B cell (primary cell): Measurements from ENCODE around the gene EXOC3L2. TPM values are rescaled to one million over a fixed set of nuclear protein-coding genes. Genes with fewer than 3 reads are reported as not detected.

Experiments
- ATAC-seq: fragments of 200-7000 bp; cut with Tn5 transposase; one replicate; pipeline ENCODE4 v1.10.0; 2021; ENCODE audit warnings: low read depth, mild to moderate bottlenecking, moderate number of reproducible peaks, moderate library complexity
- CTCF ChIA-PET: fragments of 350-600 bp; sonication (Branson Sonifier 250); formaldehyde crosslinking; loops from one replicate; lab custom pipeline; 2021; ENCODE audit warnings: antibody characterized with exemption, inconsistent platforms; lab: Charles Lee
- POLR2A ChIA-PET: fragments of 350-600 bp; sonication (Branson Sonifier 250); formaldehyde crosslinking; loops from one replicate; lab custom pipeline; 2021; ENCODE audit warnings: antibody characterized with exemption; lab: Charles Lee
- DNase-seq: peaks from one replicate; pipeline ENCODE4 v3.0.0; 2013
- H2AFZ ChIP-seq: 2 replicates; pipeline ENCODE4 v1.6.1; 2012; ENCODE audit warnings: mild to moderate bottlenecking, low read depth, low read length; ENCODE audit not compliant: insufficient read depth, poor library complexity, severe bottlenecking
- H3K27ac ChIP-seq, 2 donors: 1 replicate in 1 of 2; 2 replicates in 1 of 2; pipeline ENCODE4 v1.5.1; 2012 to 2013; ENCODE audit warnings: low read length in 2 of 2, mild to moderate bottlenecking in 2 of 2, moderate library complexity in 1 of 2
- H3K27me3 ChIP-seq, 4 experiments: fragments of 200-600 bp in 1 of 4; sonication (generic) in 1 of 4; replicated peaks in 1 of 4; 1 replicate in 2 of 4; 2 replicates in 2 of 4; pipeline versions ENCODE4 v1.6.1 to v1.7.0; 2013 to 2016; ENCODE audit warnings: low read length in 3 of 4, mild to moderate bottlenecking in 2 of 4, mixed read lengths in 1 of 4, moderate library complexity in 1 of 4; ENCODE audit not compliant: insufficient read depth in 4 of 4, control insufficient read depth in 3 of 4; ENCODE audit errors: control extremely low read depth in 1 of 4
- H3K36me3 ChIP-seq, 2 experiments: replicated peaks in 1 of 2; 1 replicate in 1 of 2; 2 replicates in 1 of 2; pipeline versions ENCODE4 v1.6.1 to v1.7.1; 2013; ENCODE audit warnings: low read length in 1 of 2; ENCODE audit not compliant: insufficient read depth in 2 of 2, control insufficient read depth in 1 of 2; ENCODE audit errors: control extremely low read depth in 1 of 2, extremely low read depth in 1 of 2
- H3K4me1 ChIP-seq, 2 donors: fragments of 200-600 bp in 1 of 2; sonication (generic) in 1 of 2; 1 replicate in 1 of 2; 2 replicates in 1 of 2; pipeline versions ENCODE4 v1.5.1 to v1.6.1; 2013 to 2017; ENCODE audit warnings: low read length in 2 of 2; ENCODE audit not compliant: control insufficient read depth in 2 of 2, insufficient read depth in 2 of 2
- H3K4me2 ChIP-seq: replicated peaks from 2 replicates; pipeline ENCODE3; 2012; ENCODE audit warnings: mild to moderate bottlenecking, low read depth, low read length; ENCODE audit not compliant: poor library complexity, severe bottlenecking
- H3K4me3 ChIP-seq, 5 experiments: fragments of 200-600 bp in 1 of 5; sonication (generic) in 1 of 5; 1 replicate in 3 of 5; 2 replicates in 2 of 5; pipeline versions ENCODE4 v1.5.1 to v1.7.0; 2011 to 2016; ENCODE audit warnings: low read length in 4 of 5, mild to moderate bottlenecking in 4 of 5, low read depth in 2 of 5, control low read depth in 1 of 5, moderate library complexity in 1 of 5; ENCODE audit not compliant: insufficient read depth in 1 of 5; ENCODE audit errors: control extremely low read depth in 1 of 5, extremely low read depth in 1 of 5
- H3K79me2 ChIP-seq: fragments of 200-600 bp; sonication (generic); one replicate; pipeline ENCODE4 v1.6.0; 2016; ENCODE audit warnings: low read length; ENCODE audit not compliant: control insufficient read depth, insufficient read depth
- H3K9ac ChIP-seq: fragments of 200-600 bp; sonication (generic); 2 replicates; pipeline ENCODE4 v1.6.1; 2017; ENCODE audit warnings: mild to moderate bottlenecking, low read length, moderate library complexity
- H3K9me3 ChIP-seq, 3 donors: one replicate each; pipeline versions ENCODE4 v1.6.1 to v1.7.1; 2013; ENCODE audit warnings: low read length in 2 of 3; ENCODE audit not compliant: control insufficient read depth in 2 of 3, insufficient read depth in 1 of 3; ENCODE audit errors: control extremely low read depth in 1 of 3
- H4K20me1 ChIP-seq: 2 replicates; pipeline ENCODE4 v1.6.0; 2012; ENCODE audit warnings: mild to moderate bottlenecking, low read length; ENCODE audit not compliant: insufficient read depth, control insufficient read depth, poor library complexity, severe bottlenecking
- H3K27ac Mint-ChIP-seq: one replicate; pipeline ENCODE4 v1.8.0; 2021; ENCODE audit warnings: mixed read lengths
- H3K27me3 Mint-ChIP-seq: one replicate; pipeline ENCODE4 v1.8.0; 2021; ENCODE audit warnings: mixed read lengths
- H3K4me1 Mint-ChIP-seq: one replicate; pipeline ENCODE4 v1.8.0; 2021; ENCODE audit warnings: mixed read lengths
- H3K4me3 Mint-ChIP-seq: one replicate; pipeline ENCODE4 v1.8.0; 2021; ENCODE audit warnings: mixed read lengths
- H3K9me3 Mint-ChIP-seq: one replicate; pipeline ENCODE4 v1.8.0; 2022; ENCODE audit warnings: mixed read lengths; ENCODE audit not compliant: insufficient read depth
- CTCF ChIP-seq: fragments of 200-600 bp; IDR thresholded peaks from one replicate; pipeline ENCODE4 v1.8.0; 2022; ENCODE audit warnings: antibody characterized with exemption, mild to moderate bottlenecking
- EZH2 ChIP-seq: IDR thresholded peaks from 2 replicates; pipeline ENCODE4 v1.6.1; 2012; ENCODE audit warnings: borderline replicate concordance, low read depth, mild to moderate bottlenecking, moderate library complexity, low read length; ENCODE audit not compliant: insufficient read depth, poor library complexity, severe bottlenecking
- whole genome bisulfite sequencing: methylation state at CpG from one replicate; pipeline ENCODE4 v1.1.5; 2013; ENCODE audit warnings: missing lambda C conversion rate; ENCODE audit not compliant: insufficient coverage; 5-methylcytosine and 5-hydroxymethylcytosine counted together
- intact Hi-C: fragments of 100-400 bp; cut with micrococcal nuclease; formaldehyde crosslinking; loops from one replicate; pipeline ENCODE4 v1.10.0; 2022
- polyA plus RNA-seq: library from polyadenylated mRNA; depleted of rRNA; stranded (reverse); fragments of >200 nt; gene quantifications from 2 replicates; pipeline ENCODE4 v1.2.3, GENCODE V29; 2012
- total RNA-seq, 2 donors: library from RNA; stranded (reverse); fragments of 120-200 nt in 1 of 2; gene quantifications; 1 replicate in 1 of 2; 2 replicates in 1 of 2; pipeline versions ENCODE4 v1.2.3 to v1.2.4, GENCODE V29; 2013 to 2022

The EXOC3L2 gene
- total and polyA plus RNA-seq, 2 donors (not counting 1 experiment from before 2014, with no cell fraction given) = not detected

- Histone ChIP-seq H2AFZ (no peak overlapping the region), H3K9ac (no peak overlapping the region), H3K4me2 (no peak overlapping the region), H3K79me2 (peaks cover 36% of the 10 kb centered on the region), H3K4me3 (no peak overlapping the region), H3K4me1 (peaks cover 25 to 40% of the 10 kb centered on the region in 2 donors), H4K20me1 (peaks cover 26% of the 10 kb centered on the region), H3K27me3 (no peaks in the 10 kb centered on the region), H3K9me3 (no peaks in the 10 kb centered on the region), H3K36me3 (no peaks in the 10 kb centered on the region), H3K27ac (no peak overlapping the region)
- TF ChIP-seq CTCF (no peak), EZH2 (no peak)
- H3K4me1 Mint-ChIP-seq = peaks cover 32% of the 10 kb centered on the region
- WGBS = 54% methylated on average over 7 of the region's 11 CpGs
- intact Hi-C loops = loop anchor here (10.0 kb wide), 2 partner anchors 235 to 445 kb away; partner anchors contain the start of gene BCAM
- CTCF ChIA-PET = interaction anchor here (0.9 to 1.6 kb wide), 11 partner anchors 10 to 465 kb away, joined by 3 to 5 read pairs (median 3); partner anchors contain the start of genes CLPTM1 and TRAPPC6A
- no peak for ATAC-seq
- peaks cover 6% of the 10 kb centered on the region for H3K27me3 Mint-ChIP-seq
- peak overlapping the region; percentile 13 for H3K4me3 Mint-ChIP-seq
- no peaks in the 10 kb centered on the region for H3K9me3 Mint-ChIP-seq
- no peak overlapping the region for H3K27ac Mint-ChIP-seq
- DNase-seq = peak; percentile 20
- POLR2A ChIA-PET = interaction anchor here (0.6 to 1.0 kb wide), 2 partner anchors 71 to 331 kb away, joined by 3 to 6 read pairs; partner anchors contain the start of genes BLOC1S3 and TRAPPC6A
Measured at GRCh38 chr19:45249261-45250033, 4.2 kb upstream of the EXOC3L2 start.

- Histone ChIP-seq H2AFZ (no peak overlapping the region), H3K4me2 (no peak overlapping the region), H3K4me1 (peaks cover 10 to 21% of the 10 kb centered on the region in 2 donors), H3K27me3 (no peaks in the 10 kb centered on the region), H4K20me1 (peaks cover 5% of the 10 kb centered on the region), H3K9me3 (no peaks in the 10 kb centered on the region), H3K4me3 (no peak overlapping the region), H3K79me2 (peaks cover 12% of the 10 kb centered on the region), H3K9ac (no peak overlapping the region), H3K36me3 (no peaks in the 10 kb centered on the region), H3K27ac (no peak overlapping the region)
- H3K27ac Mint-ChIP-seq = no peak overlapping the region
- H3K27me3 Mint-ChIP-seq = peaks cover 11% of the 10 kb centered on the region
- no peaks in the 10 kb centered on the region for H3K9me3 Mint-ChIP-seq
- 87% methylated on average over 3 of the region's 8 CpGs for WGBS
- H3K4me3 Mint-ChIP-seq = no peak overlapping the region
- ATAC-seq (no peak), DNase-seq (no peak)
- ChIA-PET CTCF (interaction anchor here (0.7 to 0.9 kb wide), 2 partner anchors 92 to 463 kb away, joined by 3 read pairs; no protein-coding TSS in a partner anchor), POLR2A (no interaction called here)
- peaks cover 12% of the 10 kb centered on the region for H3K4me1 Mint-ChIP-seq
- intact Hi-C loops = loop anchor here (10.0 kb wide), 2 partner anchors 238 to 442 kb away; partner anchors contain the start of gene BCAM
- TF ChIP-seq CTCF = no peak
- no peak for TF ChIP-seq EZH2
Measured at GRCh38 chr19:45247136-45247535, 1.9 kb upstream of the EXOC3L2 start.
